ENCODE results near the gene FPR2.

Gene FPR2

DNA sequence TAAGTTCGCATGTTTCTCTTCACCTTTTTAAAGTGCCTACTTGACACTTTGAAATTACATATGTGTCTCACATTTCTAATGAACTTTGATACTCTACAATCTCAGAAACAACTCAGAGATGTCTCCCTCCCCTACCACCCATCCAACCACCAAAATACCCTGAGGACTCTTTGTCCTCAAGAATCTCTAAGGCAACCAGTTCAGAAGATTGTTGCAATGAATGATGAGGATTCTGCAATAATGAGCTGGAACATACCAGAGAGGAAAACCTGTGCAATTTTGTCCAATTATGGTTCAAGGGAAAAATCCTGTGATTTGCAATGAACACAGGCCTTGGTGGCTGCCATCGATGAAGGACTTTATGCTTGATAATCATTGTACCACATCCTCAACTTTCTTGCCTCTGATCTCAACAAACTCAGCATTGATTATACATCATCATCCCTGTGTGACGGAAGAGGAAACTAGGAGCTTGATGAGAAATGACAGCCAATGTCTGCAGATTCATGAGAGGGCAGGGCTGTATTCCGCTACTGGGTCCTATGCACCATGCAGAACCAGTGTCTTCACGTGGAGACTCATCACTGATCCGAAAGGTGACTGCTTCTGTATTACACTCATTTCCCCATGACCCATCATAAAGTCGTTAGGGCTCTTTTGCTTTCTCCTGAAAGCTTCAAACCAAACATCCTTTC is 10.4 kb upstream of the FPR2 start:
- DNase-seq (ENCODE audit: low read depth), result peak; percentile 68
- no peak for TF ChIP-seq CTCF (conservative IDR thresholded peaks at IDR 0.05; ENCODE audit: control insufficient read depth, insufficient read depth, low read depth, low read length)
- H3K4me3 ChIP-seq (ENCODE audit: control insufficient read depth, low read depth, low read length), result no peak overlapping the region

DNA sequence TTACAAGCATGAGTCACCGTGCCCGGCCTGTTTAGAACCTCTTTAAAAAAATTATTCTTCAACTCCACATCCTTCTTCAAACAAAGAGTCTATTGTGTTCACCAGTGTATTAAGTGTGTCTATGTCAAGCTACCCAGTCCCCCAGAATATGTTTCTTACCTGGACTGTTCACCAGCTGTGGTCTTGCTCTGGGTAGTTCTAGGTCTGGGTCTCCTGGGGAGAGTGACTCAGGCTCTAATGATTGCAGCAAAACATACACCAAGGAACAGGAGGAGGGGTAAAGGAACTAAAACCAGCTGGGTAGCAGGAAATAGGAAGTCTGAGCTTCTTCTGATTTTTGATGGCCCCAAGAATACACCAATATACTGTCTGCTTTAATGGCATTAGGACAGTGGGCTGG is 9.3 kb upstream of the FPR2 start, which contains the start of gene FPR1:
Gene FPR1 (minus strand): TSS at position 224 of the 400 bp plus-strand sequence. CDS start 4,884 bp downstream, outside the sequence.
- no peak for TF ChIP-seq CTCF (conservative IDR thresholded peaks at IDR 0.05; ENCODE audit: control insufficient read depth, insufficient read depth, low read depth, low read length)
- peak; percentile 88 for DNase-seq (ENCODE audit: low read depth)
- H3K4me3 ChIP-seq (ENCODE audit: control insufficient read depth, low read depth, low read length), result no peak within 1 kb of the TSS

- no peak for TF ChIP-seq CTCF (conservative IDR thresholded peaks at IDR 0.05; ENCODE audit: control insufficient read depth, insufficient read depth, low read depth, low read length)
- no peak overlapping the region for H3K4me3 ChIP-seq (ENCODE audit: control insufficient read depth, low read depth, low read length)
- no peak for DNase-seq (ENCODE audit: low read depth)
Measured at GRCh38 chr19:51754109-51754508, 6.9 kb upstream of the FPR2 start.

- DNase-seq (ENCODE audit: low read depth), result no peak
- H3K4me3 ChIP-seq (ENCODE audit: control insufficient read depth, low read depth, low read length), result no peak overlapping the region
- no peak for TF ChIP-seq CTCF (conservative IDR thresholded peaks at IDR 0.05; ENCODE audit: control insufficient read depth, insufficient read depth, low read depth, low read length)
Measured at GRCh38 chr19:51754770-51755169, 6.2 kb upstream of the FPR2 start.

GRCh38 chr19:51755571-51755970 is 5.4 kb upstream of the FPR2 start:
- no peak overlapping the region for H3K4me3 ChIP-seq (ENCODE audit: control insufficient read depth, low read depth, low read length)
- DNase-seq (ENCODE audit: low read depth), result no peak
- TF ChIP-seq CTCF (conservative IDR thresholded peaks at IDR 0.05; ENCODE audit: control insufficient read depth, insufficient read depth, low read depth, low read length), result no peak

GRCh38 chr19:51761696-51762095 is 716 bp downstream of the FPR2 start:
- TF ChIP-seq CTCF (conservative IDR thresholded peaks at IDR 0.05; ENCODE audit: control insufficient read depth, insufficient read depth, low read depth, low read length), result no peak
- no peak overlapping the region for H3K4me3 ChIP-seq (ENCODE audit: control insufficient read depth, low read depth, low read length)
- no peak for DNase-seq (ENCODE audit: low read depth)

Measured in fibroblast of mammary gland (primary cell).